H9 (cell line): Measurements from ENCODE around the gene KRT81. TPM values are rescaled to one million over a fixed set of nuclear protein-coding genes. Genes with fewer than 3 reads are reported as not detected.
"Not testable (repeated sequence)": the region's sequence is repeated elsewhere in the genome, so short reads cannot be mapped to it uniquely, and the experiment has no call there.

Source experiments
- DNase-seq: peaks from one replicate; pipeline ENCODE4 v3.0.0-alpha.2; 2017
- H2AFZ ChIP-seq: one replicate; pipeline ENCODE4 v1.6.1; 2013; ENCODE audit warnings: mild to moderate bottlenecking, low read length, control low read depth, moderate library complexity
- H2AK5ac ChIP-seq: 2 replicates; pipeline ENCODE4 v1.6.1; 2013; ENCODE audit warnings: low read length, control low read depth, mixed read lengths; ENCODE audit not compliant: insufficient read length
- H2BK120ac ChIP-seq: one replicate; pipeline ENCODE4 v1.6.1; 2013; ENCODE audit warnings: low read depth, mild to moderate bottlenecking, low read length, control low read depth, inconsistent platforms; ENCODE audit not compliant: poor library complexity, severe bottlenecking
- H2BK12ac ChIP-seq: 2 replicates; pipeline ENCODE4 v1.6.1; 2013; ENCODE audit warnings: low read length, control low read depth, mixed read lengths, low read depth; ENCODE audit not compliant: insufficient read length
- H2BK15ac ChIP-seq: 2 replicates; pipeline ENCODE4 v1.6.1; 2013; ENCODE audit warnings: low read depth, low read length, control low read depth
- H2BK20ac ChIP-seq: one replicate; pipeline ENCODE4 v1.6.1; 2013; ENCODE audit warnings: low read depth, mild to moderate bottlenecking, low read length, control low read depth, inconsistent platforms; ENCODE audit not compliant: poor library complexity, severe bottlenecking
- H2BK5ac ChIP-seq: 2 replicates; pipeline ENCODE4 v1.6.1; 2013; ENCODE audit warnings: low read length, control low read depth, mixed read lengths; ENCODE audit not compliant: insufficient read length
- H3K14ac ChIP-seq: 2 replicates; pipeline ENCODE4 v1.6.1; 2013; ENCODE audit warnings: low read length, control low read depth; ENCODE audit not compliant: insufficient read depth
- H3K18ac ChIP-seq: 2 replicates; pipeline ENCODE4 v1.6.1; 2013; ENCODE audit warnings: low read depth, mild to moderate bottlenecking, mixed read lengths, low read length, control low read depth; ENCODE audit not compliant: insufficient read length
- H3K23ac ChIP-seq: 2 replicates; pipeline ENCODE4 v1.6.1; 2013; ENCODE audit warnings: low read length, control low read depth, mixed read lengths, low read depth; ENCODE audit not compliant: insufficient read length
- H3K23me2 ChIP-seq: 2 replicates; pipeline ENCODE4 v1.6.1; 2013; ENCODE audit warnings: low read depth, mild to moderate bottlenecking, mixed read lengths, low read length, control low read depth; ENCODE audit not compliant: insufficient read length, poor library complexity, severe bottlenecking
- H3K27ac ChIP-seq: 2 replicates; pipeline ENCODE4 v1.5.1; 2013; ENCODE audit warnings: low read length, control low read depth, mixed read lengths, low read depth; ENCODE audit not compliant: insufficient read length
- H3K27me3 ChIP-seq: 2 replicates; pipeline ENCODE4 v1.6.1; 2013; ENCODE audit warnings: low read length, control low read depth, inconsistent platforms; ENCODE audit not compliant: insufficient read depth
- H3K4ac ChIP-seq: 2 replicates; pipeline ENCODE4 v1.6.1; 2013; ENCODE audit warnings: low read depth, mild to moderate bottlenecking, control low read depth, inconsistent platforms, low read length, moderate library complexity
- H3K4me1 ChIP-seq: 2 replicates; pipeline ENCODE4 v1.6.1; 2013; ENCODE audit warnings: low read length, control low read depth, inconsistent platforms; ENCODE audit not compliant: insufficient read depth
- H3K4me2 ChIP-seq: 2 replicates; pipeline ENCODE4 v1.6.1; 2013; ENCODE audit warnings: low read length, control low read depth, mixed read lengths; ENCODE audit not compliant: insufficient read length, insufficient read depth
- H3K56ac ChIP-seq: 2 replicates; pipeline ENCODE4 v1.6.1; 2013; ENCODE audit warnings: low read depth, mild to moderate bottlenecking, mixed read lengths, low read length, control low read depth; ENCODE audit not compliant: insufficient read length
- H3K79me1 ChIP-seq: 2 replicates; pipeline ENCODE4 v1.6.1; 2013; ENCODE audit warnings: low read depth, mild to moderate bottlenecking, moderate library complexity, low read length, control low read depth, inconsistent platforms; ENCODE audit not compliant: insufficient read depth, poor library complexity, severe bottlenecking
- H3K79me2 ChIP-seq: 2 replicates; pipeline ENCODE4 v1.6.1; 2013; ENCODE audit warnings: low read length, control low read depth, inconsistent platforms; ENCODE audit not compliant: insufficient read depth
- H3K9ac ChIP-seq: 2 replicates; pipeline ENCODE4 v1.6.1; 2013; ENCODE audit warnings: low read length, control low read depth, mixed read lengths; ENCODE audit not compliant: insufficient read length; ENCODE audit errors: extremely low read depth
- H3K9me3 ChIP-seq: one replicate; pipeline ENCODE4 v1.6.1; 2013; ENCODE audit warnings: low read depth, low read length, inconsistent platforms; ENCODE audit not compliant: control insufficient read depth
- H3T11ph ChIP-seq: one replicate; pipeline ENCODE4 v1.6.1; 2013; ENCODE audit warnings: mild to moderate bottlenecking, low read length, control low read depth, inconsistent platforms
- H4K20me1 ChIP-seq: one replicate; pipeline ENCODE4 v1.6.1; 2013; ENCODE audit not compliant: control insufficient read depth, insufficient read length, insufficient read depth
- H4K5ac ChIP-seq: 2 replicates; pipeline ENCODE4 v1.6.1; 2013; ENCODE audit warnings: low read depth, mild to moderate bottlenecking, mixed read lengths, low read length, control low read depth; ENCODE audit not compliant: insufficient read length
- H4K8ac ChIP-seq: replicated peaks from 2 replicates; pipeline ENCODE4 v1.6.1; 2013; ENCODE audit warnings: low read length, control low read depth, mixed read lengths, low read depth; ENCODE audit not compliant: insufficient read length
- H4K91ac ChIP-seq: 2 replicates; pipeline ENCODE4 v1.6.1; 2013; ENCODE audit warnings: low read depth, mild to moderate bottlenecking, moderate library complexity, mixed read lengths, low read length, control low read depth; ENCODE audit not compliant: insufficient read length
- H3K27ac Mint-ChIP-seq, 3 experiments: 2 replicates in 2 of 3; 3 replicates in 1 of 3; pipeline ENCODE4 v1.8.0; 2020 to 2021; ENCODE audit warnings: mixed read lengths in 3 of 3, mild to moderate bottlenecking in 1 of 3, moderate library complexity in 1 of 3
- H3K27me3 Mint-ChIP-seq: 2 replicates; pipeline ENCODE4 v1.8.0; 2021; ENCODE audit warnings: low read depth, mild to moderate bottlenecking, moderate library complexity, mixed read lengths
- H3K36me3 Mint-ChIP-seq, 3 experiments: 2 replicates in 2 of 3; 3 replicates in 1 of 3; pipeline ENCODE4 v1.8.0; 2020 to 2021; ENCODE audit warnings: low read depth in 3 of 3, mixed read lengths in 3 of 3; ENCODE audit not compliant: insufficient read depth in 1 of 3
- H3K4me1 Mint-ChIP-seq, 2 experiments: 2 replicates each; pipeline ENCODE4 v1.8.0; 2020; ENCODE audit warnings: mixed read lengths in 2 of 2
- H3K4me3 Mint-ChIP-seq, 2 experiments: 2 replicates in 1 of 2; 3 replicates in 1 of 2; pipeline ENCODE4 v1.8.0; 2020 to 2021; ENCODE audit warnings: mild to moderate bottlenecking in 2 of 2, mixed read lengths in 2 of 2, moderate library complexity in 1 of 2
- H3K9me3 Mint-ChIP-seq, 2 experiments: 2 replicates in 1 of 2; 3 replicates in 1 of 2; pipeline ENCODE4 v1.8.0; 2020; ENCODE audit warnings: mild to moderate bottlenecking in 2 of 2, mixed read lengths in 2 of 2, moderate library complexity in 1 of 2
- CTCF ChIP-seq: fragments of 200-600 bp; sonication (generic); conservative IDR thresholded peaks from 3 replicates; pipeline ENCODE4 v1.8.0; 2021; ENCODE audit warnings: antibody characterized with exemption, mild to moderate bottlenecking
- WGBS: extraction: QIAGEN DNeasy Blood & Tissue Kit; methylation state at CpG from one replicate; pipeline ENCODE4 v1.1.7; 2013; ENCODE audit warnings: missing lambda C conversion rate, low lambda C conversion rate, mixed read lengths; ENCODE audit not compliant: insufficient read length; ENCODE audit errors: extremely low coverage; 5-methylcytosine and 5-hydroxymethylcytosine counted together
- total RNA-seq: library from RNA; stranded (reverse); gene quantifications from 2 replicates; pipeline ENCODE4 v1.2.1, GENCODE V29; 2021

KRT81 gene
- total RNA-seq, 1 experiment from 2014 or later = not detected

GRCh38 chr12:52241205-52241842 is 50.0 kb downstream of the KRT81 start:
- Mint-ChIP-seq H3K9me3 (no peaks in the 10 kb centered on the region; a peak in 1 of 5 replicates), H3K27ac (no peak overlapping the region)

GRCh38 chr12:52240247-52240646 is 51.1 kb downstream of the KRT81 start:
- H4K8ac ChIP-seq, H2BK5ac ChIP-seq, H3K23me2 ChIP-seq, H3K14ac ChIP-seq, DNase-seq, H3K27ac ChIP-seq, H3K9me3 Mint-ChIP-seq, H2AK5ac ChIP-seq, H3K56ac ChIP-seq, H3K79me1 ChIP-seq, H4K5ac ChIP-seq, H3K18ac ChIP-seq, H3K9me3 ChIP-seq, H2BK120ac ChIP-seq, H4K20me1 ChIP-seq, H2BK15ac ChIP-seq, H3K4ac ChIP-seq, H3K9ac ChIP-seq, H3K4me2 ChIP-seq, H2BK12ac ChIP-seq, H2BK20ac ChIP-seq, H2AFZ ChIP-seq, H3K4me3 Mint-ChIP-seq, H3K27ac Mint-ChIP-seq, H3K23ac ChIP-seq, H4K91ac ChIP-seq, H3K27me3 ChIP-seq, H3K79me2 ChIP-seq, H3T11ph ChIP-seq: not testable (repeated sequence)
- H3K36me3 Mint-ChIP-seq = peaks cover 3 to 39% (median 4%) of the 10 kb centered on the region in 3 experiments; a peak in 5 of 7 replicates
- H3K27me3 Mint-ChIP-seq = peaks cover 26% of the 10 kb centered on the region
- H3K4me1 Mint-ChIP-seq = peaks cover 42 to 48% of the 10 kb centered on the region in 2 experiments
- no CpG with 5 or more reads among the region's 6 CpGs for WGBS
- peaks cover 12% of the 10 kb centered on the region for H3K4me1 ChIP-seq

More at GRCh38 chr12:52241205-52241842, 50.0 kb downstream of the KRT81 start:
- Histone ChIP-seq H3K79me2 (no peaks in the 10 kb centered on the region), H3K27me3 (no peaks in the 10 kb centered on the region), H3K27ac (no peak overlapping the region), H3K23ac (no peak overlapping the region), H4K8ac (no peak overlapping the region), H3K4ac (no peak overlapping the region), H3K9ac (no peak overlapping the region), H3K9me3 (no peaks in the 10 kb centered on the region), H2BK120ac (no peak overlapping the region), H3K56ac (no peak overlapping the region), H3K14ac (no peak overlapping the region), H3K23me2 (no peaks in the 10 kb centered on the region), H3K4me2 (no peak overlapping the region), H2BK12ac (no peak overlapping the region), H4K5ac (no peak overlapping the region), H2AK5ac (no peak overlapping the region), H2BK20ac (no peak overlapping the region), H3K4me1 (peaks cover 12% of the 10 kb centered on the region), H2BK15ac (no peak overlapping the region), H3T11ph (no peak overlapping the region), H4K91ac (no peak overlapping the region), H4K20me1 (no peaks in the 10 kb centered on the region), H2AFZ (no peak overlapping the region), H3K79me1 (no peaks in the 10 kb centered on the region), H3K18ac (no peak overlapping the region), H2BK5ac (no peak overlapping the region)
- Mint-ChIP-seq H3K4me1 (peaks cover 35 to 42% of the 10 kb centered on the region in 2 experiments), H3K27me3 (peaks cover 21% of the 10 kb centered on the region), H3K4me3 (no peak overlapping the region), H3K36me3 (peaks cover 0 to 31% (median 2%) of the 10 kb centered on the region in 3 experiments; a peak in 4 of 7 replicates)
- TF ChIP-seq CTCF = peak; percentile 38; the same call in 1 of the 3 replicates
- no peak for DNase-seq
- WGBS = no CpG with 5 or more reads among the region's 11 CpGs
